CD14-positive monocyte (primary cell): Measurements from ENCODE around the gene TEX38. TPM values are rescaled to one million over a fixed set of nuclear protein-coding genes. Genes with fewer than 3 reads are reported as not detected.

ENCODE experiments used
- DNase-seq, 3 donors: peaks; one replicate each; pipeline ENCODE4 v3.0.0-alpha.2; 2011 to 2022
- H2AFZ ChIP-seq: 2 replicates; pipeline ENCODE4 v1.6.0; 2012; ENCODE audit warnings: mild to moderate bottlenecking, low read depth, low read length, inconsistent platforms; ENCODE audit not compliant: insufficient read depth, poor library complexity, severe bottlenecking
- H3K27ac ChIP-seq, 2 donors: 1 replicate in 1 of 2; 2 replicates in 1 of 2; pipeline ENCODE4 v1.5.1; 2012 to 2013; ENCODE audit warnings: low read length in 2 of 2, control low read depth in 1 of 2, inconsistent platforms in 1 of 2, low read depth in 1 of 2, mild to moderate bottlenecking in 1 of 2
- H3K27me3 ChIP-seq, 2 donors: one replicate each; pipeline versions ENCODE4 v1.6.0 to v1.6.1; 2011 to 2013; ENCODE audit warnings: low read length in 2 of 2; ENCODE audit not compliant: control insufficient read depth in 2 of 2, insufficient read depth in 2 of 2
- H3K36me3 ChIP-seq, 2 donors: replicated peaks in 1 of 2; 1 replicate in 1 of 2; 2 replicates in 1 of 2; pipeline versions ENCODE4 v1.5.1 to v1.6.1; 2012 to 2013; ENCODE audit warnings: low read length in 2 of 2, control low read depth in 1 of 2, inconsistent platforms in 1 of 2, mild to moderate bottlenecking in 1 of 2; ENCODE audit not compliant: insufficient read depth in 2 of 2, control insufficient read depth in 1 of 2
- H3K4me1 ChIP-seq, 2 donors: 1 replicate in 1 of 2; 2 replicates in 1 of 2; pipeline versions ENCODE4 v1.5.1 to v1.6.1; 2012 to 2013; ENCODE audit warnings: low read length in 2 of 2, control low read depth in 1 of 2, inconsistent platforms in 1 of 2, mild to moderate bottlenecking in 1 of 2, moderate library complexity in 1 of 2; ENCODE audit not compliant: insufficient read depth in 2 of 2, control insufficient read depth in 1 of 2
- H3K4me2 ChIP-seq: replicated peaks from 2 replicates; pipeline ENCODE3; 2012; ENCODE audit warnings: low read length, moderate library complexity, mild to moderate bottlenecking; ENCODE audit not compliant: poor library complexity, severe bottlenecking; ENCODE audit errors: extremely low read depth
- H3K4me3 ChIP-seq, 3 experiments: fragments of 200-600 bp in 1 of 3; sonication (generic) in 1 of 3; replicated peaks in 1 of 3; 1 replicate in 2 of 3; 2 replicates in 1 of 3; pipeline ENCODE4 v1.5.1; 2011 to 2013; ENCODE audit warnings: low read length in 3 of 3, mild to moderate bottlenecking in 3 of 3, control low read depth in 2 of 3, low read depth in 2 of 3, inconsistent platforms in 1 of 3, moderate library complexity in 1 of 3
- H3K79me2 ChIP-seq: 2 replicates; pipeline ENCODE4 v1.6.0; 2012; ENCODE audit warnings: mild to moderate bottlenecking, control low read depth, inconsistent platforms, low read length, moderate library complexity; ENCODE audit not compliant: insufficient read depth
- H3K9ac ChIP-seq: 2 replicates; pipeline ENCODE4 v1.6.0; 2017; ENCODE audit warnings: low read length, mild to moderate bottlenecking; ENCODE audit not compliant: insufficient read depth, poor library complexity, severe bottlenecking
- H3K9me3 ChIP-seq, 2 donors: replicated peaks in 1 of 2; 1 replicate in 1 of 2; 2 replicates in 1 of 2; pipeline versions ENCODE4 v1.5.1 to v1.6.1; 2012 to 2013; ENCODE audit warnings: low read length in 2 of 2, control low read depth in 1 of 2; ENCODE audit not compliant: control insufficient read depth in 1 of 2, insufficient read depth in 1 of 2
- H4K20me1 ChIP-seq: 2 replicates; pipeline ENCODE4 v1.6.0; 2012; ENCODE audit warnings: mild to moderate bottlenecking, low read length, control low read depth, moderate library complexity; ENCODE audit not compliant: insufficient read depth
- H3K27ac Mint-ChIP-seq, 7 donors: one replicate each; pipeline ENCODE4 v1.8.0; 2020; ENCODE audit warnings: mild to moderate bottlenecking in 7 of 7, mixed read lengths in 7 of 7, moderate library complexity in 6 of 7, inconsistent platforms in 2 of 7
- H3K27me3 Mint-ChIP-seq, 3 donors: one replicate each; pipeline ENCODE4 v1.8.0; 2021 to 2022; ENCODE audit warnings: low read depth in 3 of 3, mild to moderate bottlenecking in 3 of 3, mixed read lengths in 3 of 3, moderate library complexity in 3 of 3, inconsistent platforms in 1 of 3
- H3K36me3 Mint-ChIP-seq, 2 donors: one replicate each; pipeline ENCODE4 v1.8.0; 2020; ENCODE audit warnings: mixed read lengths in 2 of 2, inconsistent platforms in 1 of 2, mild to moderate bottlenecking in 1 of 2
- H3K4me1 Mint-ChIP-seq: one replicate; pipeline ENCODE4 v1.8.0; 2020; ENCODE audit warnings: mild to moderate bottlenecking, mixed read lengths
- H3K4me3 Mint-ChIP-seq, 2 donors: one replicate each; pipeline ENCODE4 v1.8.0; 2020; ENCODE audit warnings: mild to moderate bottlenecking in 2 of 2, mixed read lengths in 2 of 2, moderate library complexity in 1 of 2
- H3K9me3 Mint-ChIP-seq, 7 donors: one replicate each; pipeline ENCODE4 v1.8.0; 2020 to 2022; ENCODE audit warnings: mixed read lengths in 7 of 7, mild to moderate bottlenecking in 6 of 7, moderate library complexity in 6 of 7, inconsistent platforms in 2 of 7
- WGBS: methylation state at CpG from one replicate; pipeline ENCODE4 v1.1.5; 2013; ENCODE audit warnings: missing lambda C conversion rate; ENCODE audit not compliant: insufficient coverage; 5-methylcytosine and 5-hydroxymethylcytosine counted together
- intact Hi-C, 2 donors: fragments of 100-400 bp; cut with micrococcal nuclease; formaldehyde crosslinking; loops; one replicate each; pipeline versions ENCODE4 v1.15.0 to v1.15.1; 2023
- polyA plus RNA-seq, 3 donors: library from polyadenylated mRNA; depleted of rRNA in 1 of 3; unstranded in 2 of 3; stranded (reverse) in 1 of 3; fragments of 300-500 nt in 2 of 3; fragments of >200 nt in 1 of 3; fragmentation: Illumina TruSeq in 2 of 3; gene quantifications; 1 replicate in 2 of 3; 2 replicates in 1 of 3; pipeline ENCODE4 v1.2.3, GENCODE V29; 2012 to 2021
- TF ChIP-seq, protein P1 (sequence below): fragments of 200-600 bp; IDR thresholded peaks from one replicate; pipeline ENCODE4 v1.8.0; 2022; ENCODE audit warnings: antibody characterized with exemption, mild to moderate bottlenecking

TEX38 gene
- polyA plus RNA-seq, 3 donors = not detected

DNA sequence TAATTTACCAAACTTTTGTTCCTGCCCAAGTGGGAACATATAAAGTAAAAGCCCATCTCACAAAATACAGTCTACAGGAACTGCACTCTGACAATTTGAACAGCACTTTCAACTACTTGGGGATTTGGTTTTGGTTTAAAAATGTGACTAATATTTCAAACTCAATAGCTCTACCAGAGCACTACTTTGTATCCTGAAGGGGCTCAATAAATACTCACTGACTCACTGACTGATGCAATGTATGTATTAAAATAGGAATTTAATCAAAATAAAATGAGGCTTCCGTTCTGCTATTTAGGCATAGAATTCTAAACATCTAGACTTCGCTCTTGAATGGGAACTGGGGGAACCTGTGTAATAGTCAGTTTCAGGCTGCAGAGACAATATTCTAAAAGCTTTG, 25.4 kb downstream of the TEX38 start:
- H3K4me1 ChIP-seq = peaks cover 7 to 14% of the 10 kb centered on the region in 2 donors
- peaks cover 87% of the 10 kb centered on the region for H4K20me1 ChIP-seq
- no peak overlapping the region for H3K4me3 Mint-ChIP-seq
- DNase-seq = no peak
- no peak overlapping the region for H3K4me3 ChIP-seq
- whole genome bisulfite sequencing = no CpG with 5 or more reads among the region's 2 CpGs
- TF ChIP-seq, protein P1, sequence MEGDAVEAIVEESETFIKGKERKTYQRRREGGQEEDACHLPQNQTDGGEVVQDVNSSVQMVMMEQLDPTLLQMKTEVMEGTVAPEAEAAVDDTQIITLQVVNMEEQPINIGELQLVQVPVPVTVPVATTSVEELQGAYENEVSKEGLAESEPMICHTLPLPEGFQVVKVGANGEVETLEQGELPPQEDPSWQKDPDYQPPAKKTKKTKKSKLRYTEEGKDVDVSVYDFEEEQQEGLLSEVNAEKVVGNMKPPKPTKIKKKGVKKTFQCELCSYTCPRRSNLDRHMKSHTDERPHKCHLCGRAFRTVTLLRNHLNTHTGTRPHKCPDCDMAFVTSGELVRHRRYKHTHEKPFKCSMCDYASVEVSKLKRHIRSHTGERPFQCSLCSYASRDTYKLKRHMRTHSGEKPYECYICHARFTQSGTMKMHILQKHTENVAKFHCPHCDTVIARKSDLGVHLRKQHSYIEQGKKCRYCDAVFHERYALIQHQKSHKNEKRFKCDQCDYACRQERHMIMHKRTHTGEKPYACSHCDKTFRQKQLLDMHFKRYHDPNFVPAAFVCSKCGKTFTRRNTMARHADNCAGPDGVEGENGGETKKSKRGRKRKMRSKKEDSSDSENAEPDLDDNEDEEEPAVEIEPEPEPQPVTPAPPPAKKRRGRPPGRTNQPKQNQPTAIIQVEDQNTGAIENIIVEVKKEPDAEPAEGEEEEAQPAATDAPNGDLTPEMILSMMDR = no peak
- no peaks in the 10 kb centered on the region for H3K27me3 Mint-ChIP-seq
- peaks cover 34% of the 10 kb centered on the region for H3K79me2 ChIP-seq
- intact Hi-C loops = no loop called here
- H3K36me3 Mint-ChIP-seq = peaks cover 69 to 84% of the 10 kb centered on the region in 2 donors
- peaks cover 0 to 7% (median 2%) of the 10 kb centered on the region in 7 donors for H3K9me3 Mint-ChIP-seq
- no peak overlapping the region for H3K27ac Mint-ChIP-seq
- H3K36me3 ChIP-seq = peaks cover 55 to 77% of the 10 kb centered on the region in 2 donors
- H3K4me2 ChIP-seq = no peak overlapping the region
- no peak overlapping the region for H3K27ac ChIP-seq
- H3K9me3 ChIP-seq = no peaks in the 10 kb centered on the region
- H3K9ac ChIP-seq = no peak overlapping the region
- H3K27me3 ChIP-seq = no peaks in the 10 kb centered on the region
- H2AFZ ChIP-seq = no peak overlapping the region
- H3K4me1 Mint-ChIP-seq = peaks cover 17% of the 10 kb centered on the region

DNA sequence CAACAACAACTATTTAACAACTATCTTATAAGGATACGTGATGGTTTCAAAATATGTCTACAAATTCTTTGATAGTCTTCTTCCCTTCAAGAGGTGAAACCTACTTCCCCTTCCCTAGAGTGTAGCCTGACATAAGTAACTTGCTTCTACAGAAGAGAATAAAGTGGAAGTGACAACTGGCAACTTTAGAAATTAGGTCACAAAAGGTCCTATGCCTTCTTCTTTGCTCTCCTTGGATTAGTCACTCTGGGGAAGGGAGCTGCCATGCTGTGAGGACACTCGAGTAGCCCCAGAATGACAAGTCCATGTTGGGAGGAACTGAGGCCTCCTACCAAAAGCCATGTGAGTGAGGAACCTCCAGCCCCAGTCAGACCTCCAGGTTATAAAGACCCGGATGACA, 28.0 kb downstream of the TEX38 start:
- no peak overlapping the region for H3K4me3 Mint-ChIP-seq
- peaks cover 70 to 81% of the 10 kb centered on the region in 2 donors for H3K36me3 Mint-ChIP-seq
- Histone ChIP-seq H3K36me3 (peaks cover 67 to 85% of the 10 kb centered on the region in 2 donors), H3K79me2 (peaks cover 48% of the 10 kb centered on the region), H3K27me3 (no peaks in the 10 kb centered on the region), H2AFZ (no peak overlapping the region), H3K4me2 (no peak overlapping the region), H3K4me3 (no peak overlapping the region), H4K20me1 (peaks cover 94% of the 10 kb centered on the region), H3K27ac (peak overlapping the region; percentile 6 to 60), H3K9me3 (no peaks in the 10 kb centered on the region), H3K4me1 (peaks cover 7 to 14% of the 10 kb centered on the region in 2 donors), H3K9ac (no peak overlapping the region)
- TF ChIP-seq, protein P1 = no peak
- no peaks in the 10 kb centered on the region for H3K27me3 Mint-ChIP-seq
- peak; percentile 75 to 84 (median 78) for DNase-seq
- WGBS = 0% methylated on average over 2 of the region's 3 CpGs
- intact Hi-C loops = no loop called here
- peaks cover 17% of the 10 kb centered on the region for H3K4me1 Mint-ChIP-seq
- H3K27ac Mint-ChIP-seq = peak overlapping the region; percentile 38 to 86 (median 78)
- H3K9me3 Mint-ChIP-seq = peaks cover 0 to 7% (median 2%) of the 10 kb centered on the region in 7 donors
